GM23338 (cell line): ENCODE measurements around the gene TBC1D17. TPM values are rescaled to one million over a fixed set of nuclear protein-coding genes. Genes with fewer than 3 reads are reported as not detected.

Source experiments
- ATAC-seq: fragments of 200-7000 bp; cut with Tn5 transposase; 3 replicates; pipeline ENCODE4 v1.9.1; 2020
- DNase-seq: peaks from one replicate; pipeline ENCODE4 v3.0.0-alpha.2; 2015; ENCODE audit warnings: low spot score
- H2AFZ ChIP-seq: fragments of 200-600 bp; sonication (generic); 2 replicates; pipeline ENCODE4 v1.8.0; 2016; ENCODE audit warnings: antibody characterized with exemption, mild to moderate bottlenecking, moderate library complexity
- H3F3A ChIP-seq: fragments of 200-600 bp; sonication (generic); replicated peaks from 2 replicates; pipeline ENCODE4 v1.8.0; 2017; ENCODE audit warnings: antibody characterized with exemption, mixed run types, low read depth
- H3K27ac ChIP-seq: fragments of 200-600 bp; sonication (generic); 2 replicates; pipeline ENCODE4 v1.6.1; 2016; ENCODE audit warnings: low read depth
- H3K27me3 ChIP-seq: fragments of 200-600 bp; sonication (generic); 2 replicates; pipeline ENCODE4 v1.8.0; 2016; ENCODE audit warnings: mild to moderate bottlenecking, mixed run types, moderate library complexity; ENCODE audit not compliant: insufficient read depth
- H3K36me3 ChIP-seq: fragments of 200-600 bp; sonication (generic); 2 replicates; pipeline ENCODE4 v1.8.0; 2016; ENCODE audit warnings: mild to moderate bottlenecking; ENCODE audit not compliant: insufficient read depth
- H3K4me1 ChIP-seq: fragments of 200-600 bp; sonication (generic); 2 replicates; pipeline ENCODE4 v1.8.0; 2016; ENCODE audit warnings: mild to moderate bottlenecking, moderate library complexity; ENCODE audit not compliant: insufficient read depth
- H3K4me2 ChIP-seq: fragments of 200-600 bp; sonication (generic); 2 replicates; pipeline ENCODE4 v1.7.1; 2017; ENCODE audit warnings: mixed run types
- H3K4me3 ChIP-seq: fragments of 200-600 bp; sonication (generic); 2 replicates; pipeline ENCODE4 v1.6.1; 2016; ENCODE audit warnings: mixed run types
- H3K79me2 ChIP-seq: fragments of 200-600 bp; sonication (generic); replicated peaks from 2 replicates; pipeline ENCODE4 v1.8.0; 2017; ENCODE audit warnings: mild to moderate bottlenecking; ENCODE audit not compliant: insufficient read depth
- H3K9me2 ChIP-seq: fragments of 200-600 bp; sonication (generic); 2 replicates; pipeline ENCODE4 v1.8.0; 2017; ENCODE audit not compliant: insufficient read depth
- H4K20me1 ChIP-seq: fragments of 200-600 bp; sonication (generic); replicated peaks from 2 replicates; pipeline ENCODE4 v1.8.0; 2017; ENCODE audit warnings: mild to moderate bottlenecking; ENCODE audit not compliant: insufficient read depth
- H3K27ac Mint-ChIP-seq: 2 replicates; pipeline ENCODE4 v1.8.0; 2020; ENCODE audit warnings: inconsistent platforms, mild to moderate bottlenecking, moderate library complexity, mixed read lengths
- H3K27me3 Mint-ChIP-seq: 3 replicates; pipeline ENCODE4 v1.8.0; 2022; ENCODE audit warnings: low read depth, mild to moderate bottlenecking, moderate library complexity, mixed read lengths, inconsistent platforms; ENCODE audit not compliant: insufficient read depth, poor library complexity
- H3K36me3 Mint-ChIP-seq: 3 replicates; pipeline ENCODE4 v1.8.0; 2021; ENCODE audit warnings: low read depth, mild to moderate bottlenecking, inconsistent platforms, moderate library complexity, mixed read lengths
- H3K4me1 Mint-ChIP-seq: 3 replicates; pipeline ENCODE4 v1.8.0; 2020; ENCODE audit warnings: mild to moderate bottlenecking, inconsistent platforms, mixed read lengths
- H3K4me3 Mint-ChIP-seq: 3 replicates; pipeline ENCODE4 v1.8.0; 2021; ENCODE audit warnings: moderate library complexity, mild to moderate bottlenecking, inconsistent platforms, mixed read lengths
- H3K9me3 Mint-ChIP-seq: 3 replicates; pipeline ENCODE4 v1.8.0; 2020; ENCODE audit warnings: moderate library complexity, mild to moderate bottlenecking, inconsistent platforms, mixed read lengths
- CREB1 ChIP-seq: fragments of 250-450 bp; sonication (Bioruptor Pico); IDR thresholded peaks from 2 replicates; pipeline ENCODE4 v1.5.0; 2020; ENCODE audit warnings: low read depth, mild to moderate bottlenecking, moderate library complexity
- CTCF ChIP-seq, 2 experiments: fragments of 200-600 bp in 1 of 2; sonication (generic) in 1 of 2; conservative IDR thresholded peaks; 2 replicates each; pipeline versions ENCODE4 v1.5.1 to v1.6.1; 2016 to 2017; ENCODE audit warnings: antibody characterized with exemption in 2 of 2, low read depth in 2 of 2, mild to moderate bottlenecking in 2 of 2, moderate library complexity in 1 of 2
- ETS1 ChIP-seq: IDR thresholded peaks from 2 replicates; pipeline ENCODE4 v1.6.1; 2016; ENCODE audit warnings: antibody characterized with exemption
- EZH2 ChIP-seq: fragments of 200-600 bp; sonication (generic); IDR thresholded peaks from one replicate; pipeline ENCODE4 v1.8.0; 2017; ENCODE audit warnings: antibody characterized with exemption, mild to moderate bottlenecking, low read depth; ENCODE audit not compliant: unreplicated experiment
- EZH2phosphoT487 ChIP-seq: fragments of 200-600 bp; sonication (generic); IDR thresholded peaks from one replicate; pipeline ENCODE4 v1.8.1; 2018; ENCODE audit warnings: antibody characterized with exemption; ENCODE audit not compliant: unreplicated experiment
- JUNB ChIP-seq: IDR thresholded peaks from one replicate; pipeline ENCODE4 v1.6.1; 2016; ENCODE audit warnings: antibody characterized with exemption; ENCODE audit not compliant: unreplicated experiment
- NANOG ChIP-seq: IDR thresholded peaks from 2 replicates; pipeline ENCODE4 v1.6.1; 2016; ENCODE audit warnings: antibody characterized with exemption, borderline replicate concordance
- POLR2AphosphoS5 ChIP-seq: IDR thresholded peaks from 2 replicates; pipeline ENCODE4 v1.6.1; 2016; ENCODE audit warnings: antibody characterized with exemption, low read depth
- REST ChIP-seq: IDR thresholded peaks from one replicate; pipeline ENCODE4 v1.6.1; 2018; ENCODE audit warnings: antibody characterized with exemption; ENCODE audit not compliant: unreplicated experiment
- STAT1 ChIP-seq: IDR thresholded peaks from one replicate; pipeline ENCODE4 v1.6.1; 2016; ENCODE audit warnings: antibody characterized with exemption; ENCODE audit not compliant: unreplicated experiment
- ZNF114 ChIP-seq: fragments of 250-450 bp; sonication (Bioruptor Pico); IDR thresholded peaks from 2 replicates; pipeline ENCODE4 v1.5.0; 2020; ENCODE audit warnings: mild to moderate bottlenecking, moderate library complexity
- ZNF331 ChIP-seq: fragments of 250-450 bp; sonication (Bioruptor Pico); IDR thresholded peaks from 2 replicates; pipeline ENCODE4 v1.5.0; 2020; ENCODE audit warnings: low read depth, mild to moderate bottlenecking, moderate library complexity
- ZNF462 ChIP-seq: fragments of 250-450 bp; sonication (Bioruptor Pico); IDR thresholded peaks from 2 replicates; pipeline ENCODE4 v1.5.0; 2020; ENCODE audit warnings: mild to moderate bottlenecking, moderate library complexity
- polyA plus RNA-seq: library from polyadenylated mRNA; unstranded; fragments of >200 nt; fragmentation: Nextera tagmentation; extraction: Ambion mirVana; gene quantifications from 2 replicates; pipeline ENCODE4 v1.2.1, GENCODE V29; 2016
- total RNA-seq: library from RNA; depleted of rRNA; stranded (reverse); fragments of >200 nt; shearing (Covaris generic); gene quantifications from 2 replicates; pipeline ENCODE4 v1.2.3, GENCODE V29; 2014

Gene TBC1D17
- total and polyA plus RNA-seq, 2 experiments from 2014 or later, result 19.3 to 43.1 TPM

GRCh38 chr19:49918089-49918488 is 40.6 kb downstream of the TBC1D17 start:
- H3K4me1 Mint-ChIP-seq, result peaks cover 35% of the 10 kb centered on the region
- no peak overlapping the region for H3K4me3 Mint-ChIP-seq
- peaks cover 28% of the 10 kb centered on the region for H3K27me3 Mint-ChIP-seq
- no peak overlapping the region for H3K27ac ChIP-seq
- no peak for TF ChIP-seq STAT1
- TF ChIP-seq JUNB, result no peak
- no peak for TF ChIP-seq ETS1
- no peak for TF ChIP-seq ZNF331 (CRISPR knock-in tag)
- TF ChIP-seq POLR2AphosphoS5, result no peak
- no peak for TF ChIP-seq NANOG
- TF ChIP-seq REST, result no peak
- TF ChIP-seq ZNF462, result no peak
- TF ChIP-seq EZH2, result no peak
- no peak for TF ChIP-seq EZH2phosphoT487
- no peak for TF ChIP-seq CTCF (conservative IDR thresholded peaks at IDR 0.05; ENCODE audit: low read depth in 2 of 2)
- no peak for TF ChIP-seq ZNF114
- no peak for TF ChIP-seq CREB1 (CRISPR knock-in tag)
- no peaks in the 10 kb centered on the region for H3K9me2 ChIP-seq
- H3K36me3 Mint-ChIP-seq, result peaks cover 81% of the 10 kb centered on the region
- H3K4me2 ChIP-seq, result no peak overlapping the region
- DNase-seq (no peak), ATAC-seq (no peak)
- H3F3A ChIP-seq, result 0 out of 2 replicates have a peak, but pooled peaks cover 15% of the 10 kb centered on the region
- H3K27me3 ChIP-seq, result no peaks in the 10 kb centered on the region
- peaks cover 7% of the 10 kb centered on the region; the same call in 1 of the 2 replicates for H3K36me3 ChIP-seq
- peaks cover 5% of the 10 kb centered on the region for H3K9me3 Mint-ChIP-seq
- peaks cover 5% of the 10 kb centered on the region; the same call in 1 of the 2 replicates for H3K4me1 ChIP-seq
- H4K20me1 ChIP-seq, result peaks cover 74% of the 10 kb centered on the region
- no peak overlapping the region for H3K4me3 ChIP-seq
- H3K79me2 ChIP-seq, result peaks cover 92% of the 10 kb centered on the region
- H3K27ac Mint-ChIP-seq, result no peak overlapping the region
- no peak overlapping the region for H2AFZ ChIP-seq
